ENCODE data around the gene TRNP1. TPM values are rescaled to one million over a fixed set of nuclear protein-coding genes. Genes with fewer than 3 reads are reported as not detected.
"Not testable (repeated sequence)": the region's sequence is repeated elsewhere in the genome, so short reads cannot be mapped to it uniquely, and the experiment has no call there.

Gene TRNP1
- polyA plus RNA-seq, 3 donors, result 4.6 to 5.4 (median 4.7) TPM

GRCh38 chr1:26961826-26962225 is 31.7 kb upstream of the TRNP1 start:
- DNase-seq (ENCODE audit: extremely low read depth in 1 of 11, low read depth in 9 of 11, low spot score in 4 of 11), result no peak

- no peak for DNase-seq (ENCODE audit: extremely low read depth in 1 of 11, low read depth in 9 of 11, low spot score in 4 of 11)
Measured at GRCh38 chr1:26965213-26965612, 28.3 kb upstream of the TRNP1 start.

GRCh38 chr1:26965628-26966027 is 27.9 kb upstream of the TRNP1 start:
- DNase-seq (ENCODE audit: extremely low read depth in 1 of 11, low read depth in 9 of 11, low spot score in 4 of 11), result no peak

- no peak for DNase-seq (ENCODE audit: extremely low read depth in 1 of 11, low read depth in 9 of 11, low spot score in 4 of 11)
Measured at GRCh38 chr1:26970810-26971209, 22.7 kb upstream of the TRNP1 start.

GRCh38 chr1:26971590-26971989 is 21.9 kb upstream of the TRNP1 start:
- no peak for DNase-seq (ENCODE audit: extremely low read depth in 1 of 11, low read depth in 9 of 11, low spot score in 4 of 11)

- DNase-seq (ENCODE audit: extremely low read depth in 1 of 11, low read depth in 9 of 11, low spot score in 4 of 11), result no peak
Measured at GRCh38 chr1:26972390-26972789, 21.1 kb upstream of the TRNP1 start.

GRCh38 chr1:26972821-26973220 is 20.7 kb upstream of the TRNP1 start:
- no peak for DNase-seq (ENCODE audit: extremely low read depth in 1 of 11, low read depth in 9 of 11, low spot score in 4 of 11)

GRCh38 chr1:26976621-26977510 is 16.6 kb upstream of the TRNP1 start:
- no peak for DNase-seq (ENCODE audit: extremely low read depth in 1 of 11, low read depth in 9 of 11, low spot score in 4 of 11)

- DNase-seq (ENCODE audit: extremely low read depth in 1 of 11, low read depth in 9 of 11, low spot score in 4 of 11), result no peak
Measured at GRCh38 chr1:26978901-26979300, 14.6 kb upstream of the TRNP1 start.

- no peak for DNase-seq (ENCODE audit: extremely low read depth in 1 of 11, low read depth in 9 of 11, low spot score in 4 of 11)
Measured at GRCh38 chr1:26981146-26981846, 12.2 kb upstream of the TRNP1 start.

GRCh38 chr1:26983863-26984262 is 9.6 kb upstream of the TRNP1 start:
- no peak for DNase-seq (ENCODE audit: extremely low read depth in 1 of 11, low read depth in 9 of 11, low spot score in 4 of 11)

GRCh38 chr1:26984291-26984690 is 9.2 kb upstream of the TRNP1 start:
- no peak for DNase-seq (ENCODE audit: extremely low read depth in 1 of 11, low read depth in 9 of 11, low spot score in 4 of 11)

GRCh38 chr1:26986658-26987057 is 6.8 kb upstream of the TRNP1 start:
- DNase-seq (ENCODE audit: extremely low read depth in 1 of 11, low read depth in 9 of 11, low spot score in 4 of 11), result no peak

- DNase-seq (ENCODE audit: extremely low read depth in 1 of 11, low read depth in 9 of 11, low spot score in 4 of 11), result not testable (repeated sequence)
Measured at GRCh38 chr1:26989403-26990109, 3.9 kb upstream of the TRNP1 start.

- no peak for DNase-seq (ENCODE audit: extremely low read depth in 1 of 11, low read depth in 9 of 11, low spot score in 4 of 11)
Measured at GRCh38 chr1:26991310-26992116, 2.0 kb upstream of the TRNP1 start.

- DNase-seq (ENCODE audit: extremely low read depth in 1 of 11, low read depth in 9 of 11, low spot score in 4 of 11), result no peak
Measured at GRCh38 chr1:26994020-26994786, 711 bp downstream of the TRNP1 start.

- DNase-seq (ENCODE audit: extremely low read depth in 1 of 11, low read depth in 9 of 11, low spot score in 4 of 11), result no peak
Measured at GRCh38 chr1:26994787-26995517, 1.5 kb downstream of the TRNP1 start.

GRCh38 chr1:26996024-26996423 is 2.5 kb downstream of the TRNP1 start:
- no peak for DNase-seq (ENCODE audit: extremely low read depth in 1 of 11, low read depth in 9 of 11, low spot score in 4 of 11)

All from renal cortex interstitium (tissue), 11 donors.